GM19452 (cell line): ENCODE data around the gene GUCY1A2.
"Not testable (repeated sequence)": the region's sequence is repeated elsewhere in the genome, so short reads cannot be mapped to it uniquely, and the experiment has no call there.

Experiments used
- ATAC-seq: cut with Tn5 transposase; IDR thresholded peaks from one replicate; pipeline ENCODE4 v1.9.1; 2021; ENCODE audit not compliant: unreplicated experiment

The GUCY1A2 gene

DNA sequence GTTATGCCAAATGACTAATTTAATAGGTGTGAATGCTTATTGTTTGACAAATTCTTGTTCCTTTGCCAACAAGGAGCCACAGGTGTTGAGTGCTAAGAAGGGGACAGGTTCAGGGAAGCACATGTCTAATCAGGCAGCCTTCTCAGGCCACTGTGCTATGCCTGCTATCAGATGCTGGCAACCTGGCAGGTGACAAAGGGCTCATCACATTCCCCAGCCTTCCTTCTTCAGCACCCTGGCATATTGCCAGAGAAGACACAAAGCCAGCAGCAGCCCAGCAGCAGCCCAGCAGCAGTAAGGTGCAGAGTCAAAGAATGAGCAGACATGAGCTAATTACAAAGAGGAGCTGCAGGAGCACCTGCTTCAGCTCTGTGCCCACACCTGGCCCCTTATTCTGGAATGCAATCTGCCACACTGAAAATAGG, 68.2 kb downstream of the GUCY1A2 start:
- ATAC-seq = no peak

GRCh38 chr11:106943089-106943488, 75.2 kb downstream of the GUCY1A2 start:
- no peak for ATAC-seq

DNA sequence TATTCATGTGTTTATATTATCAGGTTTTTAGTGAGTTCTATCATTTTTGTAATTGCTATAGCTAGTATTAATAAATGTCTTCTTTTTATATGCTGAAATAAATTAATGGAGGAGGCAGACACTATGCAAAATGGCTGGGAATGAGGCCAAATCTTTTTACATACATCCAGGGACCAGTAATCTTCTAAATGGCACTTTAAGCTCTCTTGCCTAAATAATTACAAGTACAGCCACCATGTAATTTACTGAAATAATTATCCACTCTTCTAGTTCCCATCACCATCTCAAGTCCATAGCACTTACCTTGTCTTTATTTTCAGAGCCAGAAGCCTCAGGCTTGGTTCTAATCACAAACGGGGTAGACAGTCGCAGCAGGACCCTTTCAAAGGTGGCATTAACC, 79.1 kb downstream of the GUCY1A2 start:
- ATAC-seq = no peak

- no peak for ATAC-seq
Measured at GRCh38 chr11:106937111-106937510, 81.2 kb downstream of the GUCY1A2 start.

GRCh38 chr11:106925245-106925644, 93.0 kb downstream of the GUCY1A2 start:
- no peak for ATAC-seq

DNA sequence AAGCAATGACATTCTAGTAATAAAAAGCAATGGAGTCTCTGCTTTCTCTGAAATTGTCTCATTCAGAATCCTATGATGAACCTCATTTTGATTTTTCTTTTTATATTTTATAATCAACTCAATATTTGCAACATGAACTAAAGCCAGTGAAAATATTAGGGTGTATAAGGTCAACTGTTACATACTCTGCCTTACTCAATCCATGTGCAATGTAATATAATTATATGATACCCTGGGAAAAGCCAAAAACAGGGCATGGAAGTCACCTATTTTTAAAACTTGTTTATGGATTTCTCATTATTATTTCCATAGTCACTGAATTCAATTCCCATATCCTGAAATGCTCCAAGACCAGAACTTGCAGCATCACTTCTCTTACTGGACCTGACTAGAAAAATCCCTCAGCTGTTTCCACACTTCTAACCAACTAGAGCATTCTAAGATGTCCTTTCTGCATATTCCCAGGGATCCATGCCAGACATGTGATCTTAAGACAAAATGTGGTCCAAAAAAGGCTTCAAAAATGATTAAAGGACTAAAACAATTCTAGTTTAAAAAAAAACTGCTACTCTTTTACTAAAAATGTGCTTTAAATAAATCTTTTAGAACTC, 97.3 kb downstream of the GUCY1A2 start:
- no peak for ATAC-seq

GRCh38 chr11:106917973-106918372, 100.3 kb downstream of the GUCY1A2 start:
- no peak for ATAC-seq

- no peak for ATAC-seq
Measured at GRCh38 chr11:106914409-106914808, 103.9 kb downstream of the GUCY1A2 start.

DNA sequence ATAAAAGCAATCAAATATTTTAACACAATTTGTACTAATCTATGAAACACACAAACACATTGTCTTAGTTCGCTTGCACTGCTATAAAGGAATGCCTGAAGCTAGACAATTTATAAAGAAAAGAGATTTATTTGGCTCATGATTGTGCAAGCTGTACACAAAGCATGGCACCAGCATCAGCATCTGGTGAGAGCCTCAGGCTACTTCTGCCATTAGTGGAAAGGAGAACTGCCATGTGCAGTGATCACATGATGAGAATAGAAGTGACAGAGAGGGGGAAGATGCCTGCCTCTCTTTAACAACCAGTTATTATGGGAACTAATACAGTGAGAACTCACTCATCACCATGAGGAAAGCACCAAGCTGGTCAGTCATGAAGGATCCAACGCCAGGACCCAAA, 105.1 kb downstream of the GUCY1A2 start:
- no peak for ATAC-seq

GRCh38 chr11:106904826-106905225, 113.5 kb downstream of the GUCY1A2 start:
- no peak for ATAC-seq

- no peak for ATAC-seq
Measured at GRCh38 chr11:106889718-106890117, 128.6 kb downstream of the GUCY1A2 start.

DNA sequence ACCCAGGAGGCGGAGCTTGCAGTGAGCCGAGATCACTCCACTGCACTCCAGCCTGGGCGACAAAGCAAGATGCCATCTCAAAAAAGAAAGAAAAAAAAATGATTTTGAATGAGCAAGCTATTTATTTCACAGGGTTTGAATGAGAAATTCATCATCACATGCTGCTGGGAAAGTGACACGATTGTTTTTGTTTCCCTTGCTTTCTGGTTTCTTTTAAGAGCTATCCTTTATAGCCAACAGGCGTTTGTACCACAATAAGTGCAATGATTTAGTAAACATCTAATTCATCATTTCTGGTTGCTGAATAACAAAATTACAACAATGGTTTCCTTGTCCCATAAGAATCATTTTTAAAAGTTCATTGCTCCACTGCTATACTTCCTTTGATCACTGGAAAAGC, 129.9 kb downstream of the GUCY1A2 start:
- ATAC-seq = no peak

DNA sequence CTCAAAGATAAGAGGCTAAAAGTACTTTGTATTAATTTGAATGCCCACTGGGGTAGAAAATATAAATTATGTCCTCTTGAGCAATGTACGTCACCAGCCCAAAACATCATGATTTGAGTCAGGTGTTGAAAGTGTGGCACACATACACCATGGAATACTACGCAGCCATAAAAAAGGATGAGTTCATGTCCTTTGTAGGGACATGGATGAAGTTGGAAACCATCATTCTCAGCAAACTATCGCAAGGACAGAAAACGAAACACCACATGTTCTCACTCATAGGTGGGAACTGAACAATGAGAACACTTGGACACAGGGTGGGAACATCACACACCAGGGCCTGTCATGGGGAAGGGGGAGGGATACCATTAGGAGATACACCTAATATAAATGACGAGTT, 134.6 kb downstream of the GUCY1A2 start:
- ATAC-seq = not testable (repeated sequence)

GRCh38 chr11:106879832-106880546, 138.3 kb downstream of the GUCY1A2 start:
- no peak for ATAC-seq

- ATAC-seq = no peak
Measured at GRCh38 chr11:106879029-106879428, 139.2 kb downstream of the GUCY1A2 start.

GRCh38 chr11:106875013-106875412, 143.3 kb downstream of the GUCY1A2 start:
- ATAC-seq = no peak

- ATAC-seq = no peak
Measured at GRCh38 chr11:106872246-106872645, 146.0 kb downstream of the GUCY1A2 start.

- no peak for ATAC-seq
Measured at GRCh38 chr11:106858200-106858599, 160.1 kb downstream of the GUCY1A2 start.

DNA sequence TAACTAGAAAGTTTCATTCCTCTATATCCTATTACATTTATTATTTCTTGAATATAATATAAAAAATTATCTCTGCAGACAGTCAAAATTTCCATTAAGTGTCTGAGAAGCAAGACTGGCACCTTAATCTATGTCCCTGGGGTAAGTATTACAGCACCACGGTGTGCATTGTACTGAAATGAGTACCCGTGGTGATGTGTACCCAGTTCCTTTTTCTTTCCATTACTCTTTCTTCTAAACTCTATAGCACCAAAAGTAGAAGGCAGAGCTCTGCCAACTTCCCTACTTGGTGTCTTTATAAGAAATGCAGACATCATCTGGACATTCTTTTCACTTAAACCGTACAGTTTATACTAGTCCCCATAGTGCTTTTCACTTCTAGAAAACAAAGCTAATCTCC, 161.7 kb downstream of the GUCY1A2 start:
- ATAC-seq = no peak

DNA sequence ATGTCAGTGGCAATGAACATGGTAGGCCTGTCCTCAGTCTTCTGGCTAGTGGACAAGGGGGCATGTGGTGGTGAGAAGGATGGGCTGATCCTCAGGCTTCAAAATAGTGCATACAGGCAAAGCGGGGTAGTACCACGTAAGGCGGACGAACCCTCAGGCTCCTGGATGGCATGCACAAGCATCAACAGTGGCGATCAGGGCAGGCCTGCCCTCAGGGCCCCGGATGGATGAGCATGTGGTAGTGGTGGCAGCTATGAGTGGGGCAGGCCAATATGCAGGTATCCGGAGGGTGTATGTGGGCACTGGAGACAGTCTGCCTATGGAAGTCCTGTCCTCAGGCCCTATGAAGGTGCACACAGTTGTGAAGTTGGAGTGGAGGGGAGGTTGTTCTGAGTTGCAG, 163.8 kb downstream of the GUCY1A2 start:
- ATAC-seq = no peak

DNA sequence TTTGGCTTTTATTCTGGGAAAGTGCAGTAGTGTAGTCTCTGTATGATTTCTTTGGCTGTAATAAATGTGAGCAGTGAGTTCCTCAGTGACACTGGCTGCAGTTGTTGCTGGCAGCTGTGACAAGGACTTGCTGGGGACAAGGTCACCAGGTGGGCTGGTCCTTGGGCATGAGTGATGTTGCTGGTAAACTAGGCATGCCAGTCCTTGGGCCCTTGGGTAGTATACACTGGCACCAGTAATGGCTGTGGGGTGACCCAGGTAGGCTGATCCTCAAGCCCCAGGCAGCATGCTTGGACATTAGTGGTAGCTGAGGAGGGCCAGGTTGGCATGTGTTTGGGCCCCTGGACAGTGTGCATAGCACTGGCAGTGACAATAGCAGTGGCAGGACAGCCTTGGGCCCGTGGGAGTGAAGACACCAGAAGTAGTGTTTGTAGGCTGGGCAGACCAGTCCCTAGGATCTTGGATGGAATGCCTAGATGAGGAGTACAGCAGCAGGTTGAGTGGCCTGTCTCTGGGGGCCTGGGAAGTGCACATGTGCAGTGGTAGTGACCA, 164.3 kb downstream of the GUCY1A2 start:
- ATAC-seq = no peak

- no peak for ATAC-seq
Measured at GRCh38 chr11:106852779-106853178, 165.5 kb downstream of the GUCY1A2 start.
